GM12892 (cell line): ENCODE results near the gene MFSD6.

ENCODE experiments used
- POLR2A ChIP-seq: IDR thresholded peaks from 2 replicates; pipeline ENCODE4 v1.6.1; 2011; ENCODE audit warnings: low read depth, low read length, control low read depth
- POLR2AphosphoS5 ChIP-seq: IDR thresholded peaks from 2 replicates; pipeline ENCODE4 v1.6.1; 2011; ENCODE audit warnings: low read depth, low read length, control low read depth

DNA sequence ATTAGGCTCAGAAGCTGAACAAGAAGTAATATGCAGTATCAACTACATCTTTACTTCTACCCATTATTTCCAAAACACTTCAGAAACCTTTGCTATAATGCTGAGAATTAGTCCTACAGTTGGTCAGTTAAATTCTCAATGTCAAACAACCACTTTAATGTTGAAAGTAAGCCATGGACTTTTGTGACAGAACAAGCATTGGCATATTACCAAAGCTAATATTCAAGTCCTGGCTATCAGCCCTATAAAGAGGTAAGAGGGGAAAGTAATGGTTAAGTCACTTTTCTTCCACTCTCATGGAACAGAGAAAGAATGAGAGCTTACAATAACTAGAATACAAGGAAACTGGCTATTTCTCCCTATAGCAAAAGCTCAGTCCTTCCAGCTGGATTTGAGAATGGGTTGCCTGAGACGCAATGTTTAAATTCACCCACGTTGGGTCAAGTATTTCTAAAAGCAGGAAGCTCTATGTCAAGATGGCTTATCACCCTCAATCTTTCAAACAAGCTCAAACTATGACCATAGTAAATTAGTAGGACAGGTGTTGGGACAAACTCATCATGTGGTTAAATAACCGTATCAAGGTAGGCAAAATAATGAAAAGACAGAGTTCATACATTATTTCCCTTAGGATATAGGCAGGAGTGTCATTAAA, 31.4 kb upstream of the MFSD6 start:
- TF ChIP-seq POLR2A: no peak
- no peak for TF ChIP-seq POLR2AphosphoS5
